Prostate gland (tissue), 2 donors: ENCODE data around the gene KLF16. TPM values are rescaled to one million over a fixed set of nuclear protein-coding genes. Genes with fewer than 3 reads are reported as not detected.

Experiments used
- DNase-seq: peaks from one replicate; pipeline ENCODE4 v3.0.0-alpha.2; 2019; ENCODE audit warnings: low spot score
- H3K27ac ChIP-seq, 2 donors: fragments of 200-600 bp; sonication (generic); 2 replicates each; pipeline ENCODE4 v1.5.1; 2017 to 2019
- H3K27me3 ChIP-seq: fragments of 200-600 bp; sonication (generic); replicated peaks from 2 replicates; pipeline ENCODE4 v1.5.1; 2019; ENCODE audit not compliant: insufficient read depth
- H3K36me3 ChIP-seq, 2 donors: fragments of 200-600 bp; sonication (generic); 1 replicate in 1 of 2; 2 replicates in 1 of 2; pipeline versions ENCODE4 v1.5.1 to v1.8.1; 2017 to 2019
- H3K4me1 ChIP-seq: fragments of 200-600 bp; sonication (generic); replicated peaks from 2 replicates; pipeline ENCODE4 v1.5.1; 2019
- H3K4me3 ChIP-seq, 2 donors: fragments of 200-600 bp; sonication (generic); 2 replicates each; pipeline ENCODE4 v1.5.1; 2017 to 2019
- H3K9me3 ChIP-seq: fragments of 200-600 bp; sonication (generic); 2 replicates; pipeline ENCODE4 v1.5.1; 2017
- CTCF ChIP-seq, 4 experiments: fragments of 200-600 bp in 2 of 4; fragments of 450-650 bp in 2 of 4; sonication (generic) in 2 of 4; IDR thresholded peaks; 1 replicate in 3 of 4; 2 replicates in 1 of 4; pipeline ENCODE4 v1.5.1; 2016 to 2019; ENCODE audit warnings: antibody characterized with exemption in 4 of 4, mild to moderate bottlenecking in 2 of 4, moderate library complexity in 2 of 4
- POLR2A ChIP-seq: fragments of 450-650 bp; IDR thresholded peaks from one replicate; pipeline ENCODE4 v1.6.1; 2016; ENCODE audit warnings: antibody characterized with exemption, mild to moderate bottlenecking
- POLR2AphosphoS5 ChIP-seq: sonication (generic); formaldehyde crosslinking; IDR thresholded peaks from one replicate; pipeline ENCODE4 v1.6.1; 2017; ENCODE audit warnings: antibody characterized with exemption
- WGBS: methylation state at CpG from one replicate; pipeline ENCODE4 v1.1.5; 2018; 5-methylcytosine and 5-hydroxymethylcytosine counted together
- intact Hi-C: fragments of 100-400 bp; cut with DNase I; formaldehyde crosslinking; loops from one replicate; pipeline ENCODE4 v1.14.2; 2022
- total RNA-seq, 2 donors: library from RNA; depleted of rRNA; stranded (reverse); fragments of >200 nt; gene quantifications; one replicate each; pipeline ENCODE4 v1.1.0, GENCODE V29; 2016

KLF16 gene
- total RNA-seq, 2 donors from 2014 or later: 8.4 to 22.8 TPM

GRCh38 chr19:1848399-1849131 is 14.8 kb downstream of the KLF16 start, which contains the start of gene REXO1:
Gene REXO1, minus strand, starts transcription at chr19:1848483. Its CDS starts 125 bp downstream, at chr19:1848358.
- Histone ChIP-seq H3K36me3 (no peaks in the 10 kb centered on the region), H3K4me3 (peak within 1 kb of the TSS; percentile 93 to 95), H3K27me3 (no peaks in the 10 kb centered on the region), H3K27ac (peak within 1 kb of the TSS; percentile 95 to 100), H3K9me3 (no peaks in the 10 kb centered on the region), H3K4me1 (peaks cover 31% of the 10 kb centered on the region)
- peak; percentile 94 for DNase-seq
- WGBS: 2% methylated on average over 41 of the region's 60 CpGs
- intact Hi-C loops: no loop called here
- TF ChIP-seq CTCF (IDR thresholded peaks at IDR 0.05) (peak; percentile 91 to 97 (median 94)), POLR2AphosphoS5 (peak; percentile 85), POLR2A (peak; percentile 27)

- TF ChIP-seq CTCF (IDR thresholded peaks at IDR 0.05) (no peak), POLR2AphosphoS5 (no peak), POLR2A (no peak)
- intact Hi-C loops: no loop called here
- under 1% methylated on average over 42 of the region's 72 CpGs for WGBS
- H3K36me3 ChIP-seq: no peaks in the 10 kb centered on the region
- H3K4me3 ChIP-seq: peak overlapping the region; percentile 93 to 95
- H3K27me3 ChIP-seq: no peaks in the 10 kb centered on the region
- no peak for DNase-seq
- H3K9me3 ChIP-seq: no peaks in the 10 kb centered on the region
- peaks cover 32% of the 10 kb centered on the region for H3K4me1 ChIP-seq
- H3K27ac ChIP-seq: peak overlapping the region; percentile 95 to 100
These were observed 15.5 kb downstream of the KLF16 start for GRCh38 chr19:1847684-1848398.

DNA sequence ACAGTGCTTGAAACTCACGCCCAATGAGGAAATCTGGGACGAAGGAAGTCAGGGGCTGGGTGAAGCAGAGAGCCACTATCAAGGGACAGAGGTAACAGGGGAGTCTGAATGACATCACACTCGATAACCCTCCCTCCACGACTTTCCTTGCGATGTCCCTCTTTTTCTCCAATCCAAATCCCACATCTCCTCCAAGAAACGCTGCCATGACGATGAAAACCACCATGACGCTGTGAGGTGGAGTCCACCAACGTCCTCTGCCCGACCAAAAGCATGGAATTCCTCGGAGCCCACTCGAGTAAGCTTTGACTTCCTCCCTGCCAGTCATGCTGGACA is 16.1 kb downstream of the KLF16 start:
- 9% methylated on average over 12 of the region's 12 CpGs for WGBS
- Histone ChIP-seq H3K9me3 (no peaks in the 10 kb centered on the region), H3K27ac (peak overlapping the region in 1 of 2 donors; percentile 100), H3K4me3 (peak overlapping the region; percentile 93 to 95), H3K4me1 (peaks cover 32% of the 10 kb centered on the region), H3K36me3 (no peaks in the 10 kb centered on the region), H3K27me3 (no peaks in the 10 kb centered on the region)
- TF ChIP-seq POLR2AphosphoS5 (no peak), POLR2A (no peak)
- intact Hi-C loops: no loop called here
- DNase-seq: no peak

DNA sequence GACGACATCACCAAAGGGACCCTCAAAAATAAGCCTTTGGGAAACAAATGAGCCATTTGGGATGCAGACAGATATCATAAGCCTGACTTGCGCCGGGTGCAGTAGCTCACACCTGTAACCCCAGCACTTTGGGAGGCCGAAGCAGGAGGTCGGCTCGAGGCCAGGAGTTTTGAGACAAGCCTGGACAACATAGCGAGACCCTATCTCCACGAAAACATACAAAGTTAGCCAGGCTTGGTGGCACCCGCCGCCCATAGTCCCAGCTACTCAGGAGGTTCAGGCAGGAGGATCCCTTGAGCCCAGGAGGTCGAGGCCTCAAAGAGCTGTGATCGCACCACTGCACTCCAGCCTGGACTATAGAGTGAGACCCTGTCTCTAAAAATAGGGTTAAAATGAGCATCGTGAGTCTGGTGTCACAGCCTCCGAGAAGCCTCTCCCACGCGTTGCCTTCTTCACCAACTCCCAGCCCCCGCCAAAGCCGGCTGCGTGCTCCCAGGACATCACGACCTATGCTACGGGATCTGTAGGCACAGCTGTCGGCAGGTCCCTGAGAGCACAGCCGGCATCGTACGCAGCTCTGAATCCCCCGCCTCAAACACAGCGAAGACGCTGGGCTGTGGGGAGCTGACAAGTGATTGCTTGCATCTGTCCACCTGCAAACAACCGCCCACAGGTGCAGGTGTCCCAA is 16.7 kb downstream of the KLF16 start:
- Histone ChIP-seq H3K36me3 (no peaks in the 10 kb centered on the region), H3K4me3 (peak overlapping the region in 1 of 2 donors; percentile 95), H3K4me1 (peaks cover 32% of the 10 kb centered on the region), H3K9me3 (no peaks in the 10 kb centered on the region), H3K27me3 (no peaks in the 10 kb centered on the region), H3K27ac (no peak overlapping the region)
- no peak for TF ChIP-seq POLR2AphosphoS5
- TF ChIP-seq POLR2A: no peak
- TF ChIP-seq CTCF (IDR thresholded peaks at IDR 0.05): no peak
- intact Hi-C loops: no loop called here
- DNase-seq: no peak
- WGBS: 63% methylated on average over 29 of the region's 29 CpGs

GRCh38 chr19:1845642-1846041 is 17.7 kb downstream of the KLF16 start:
- WGBS: 92% methylated on average over 11 of the region's 11 CpGs
- Histone ChIP-seq H3K4me3 (no peak overlapping the region), H3K4me1 (peaks cover 32% of the 10 kb centered on the region), H3K27me3 (no peaks in the 10 kb centered on the region), H3K36me3 (no peaks in the 10 kb centered on the region), H3K27ac (no peak overlapping the region), H3K9me3 (no peaks in the 10 kb centered on the region)
- TF ChIP-seq POLR2AphosphoS5 (no peak), POLR2A (no peak), CTCF (IDR thresholded peaks at IDR 0.05) (no peak)
- no peak for DNase-seq
- intact Hi-C loops: no loop called here
